ENCODE measurements around the gene VWA8. TPM values are rescaled to one million over a fixed set of nuclear protein-coding genes. Genes with fewer than 3 reads are reported as not detected.

VWA8 gene
- total RNA-seq, 1 experiment from 2014 or later: 21.4 TPM

- no peaks in the 10 kb centered on the region for H3K27me3 Mint-ChIP-seq (ENCODE audit: insufficient read depth, unreplicated experiment)
- peaks cover 18% of the 10 kb centered on the region for H3K36me3 Mint-ChIP-seq (ENCODE audit: insufficient read depth, unreplicated experiment)
- no TSS peak for BruUV-seq (replicated peaks)
- intact Hi-C loops (cut with micrococcal nuclease): no loop called here
- ChIA-PET POLR2A (interaction anchor here (0.6 kb wide), 1 partner anchor 249 kb away, joined by 4 read pairs; no protein-coding TSS in a partner anchor), CTCF (interaction anchor here (1.0 kb wide), 1 partner anchor 51 kb away, joined by 3 read pairs; no protein-coding TSS in a partner anchor)
- TF ChIP-seq CTCF (IDR thresholded peaks at IDR 0.05; ENCODE audit: unreplicated experiment): no peak
- no peaks in the 10 kb centered on the region for H3K9me3 Mint-ChIP-seq (ENCODE audit: unreplicated experiment)
- no peak for DNase-seq (ENCODE audit: unreplicated experiment)
- H3K4me3 Mint-ChIP-seq (ENCODE audit: unreplicated experiment): no peak overlapping the region
- peak overlapping the region; percentile 6 for H3K27ac Mint-ChIP-seq (ENCODE audit: low read depth, unreplicated experiment)
- H3K4me1 Mint-ChIP-seq (ENCODE audit: insufficient read depth, unreplicated experiment): peaks cover 18% of the 10 kb centered on the region
These were observed 364.7 kb downstream of the VWA8 start for GRCh38 chr13:41596190-41596589.

GRCh38 chr13:41595298-41595697 is 365.6 kb downstream of the VWA8 start:
- no TSS peak for BruUV-seq (replicated peaks)
- H3K9me3 Mint-ChIP-seq (ENCODE audit: unreplicated experiment): no peaks in the 10 kb centered on the region
- no peaks in the 10 kb centered on the region for H3K27me3 Mint-ChIP-seq (ENCODE audit: insufficient read depth, unreplicated experiment)
- ChIA-PET CTCF (interaction anchor here (1.0 kb wide), 1 partner anchor 52 kb away, joined by 3 read pairs; no protein-coding TSS in a partner anchor), POLR2A (no interaction called here)
- DNase-seq (ENCODE audit: unreplicated experiment): no peak
- no peak overlapping the region for H3K27ac Mint-ChIP-seq (ENCODE audit: low read depth, unreplicated experiment)
- intact Hi-C loops (cut with micrococcal nuclease): no loop called here
- no peak for TF ChIP-seq CTCF (IDR thresholded peaks at IDR 0.05; ENCODE audit: unreplicated experiment)
- peaks cover 12% of the 10 kb centered on the region for H3K36me3 Mint-ChIP-seq (ENCODE audit: insufficient read depth, unreplicated experiment)
- H3K4me3 Mint-ChIP-seq (ENCODE audit: unreplicated experiment): no peak overlapping the region
- peaks cover 23% of the 10 kb centered on the region for H3K4me1 Mint-ChIP-seq (ENCODE audit: insufficient read depth, unreplicated experiment)

- peak overlapping the region; percentile 96 for H3K27ac Mint-ChIP-seq (ENCODE audit: low read depth, unreplicated experiment)
- intact Hi-C loops (cut with micrococcal nuclease): no loop called here
- TF ChIP-seq CTCF (IDR thresholded peaks at IDR 0.05; ENCODE audit: unreplicated experiment): no peak
- no peak overlapping the region for H3K4me3 Mint-ChIP-seq (ENCODE audit: unreplicated experiment)
- no peak for DNase-seq (ENCODE audit: unreplicated experiment)
- ChIA-PET POLR2A (no interaction called here), CTCF (interaction anchor here (0.6 kb wide), 1 partner anchor 179 kb away, joined by 4 read pairs; no protein-coding TSS in a partner anchor)
- H3K4me1 Mint-ChIP-seq (ENCODE audit: insufficient read depth, unreplicated experiment): peaks cover 20% of the 10 kb centered on the region
- H3K27me3 Mint-ChIP-seq (ENCODE audit: insufficient read depth, unreplicated experiment): no peaks in the 10 kb centered on the region
- peaks cover 20% of the 10 kb centered on the region for H3K36me3 Mint-ChIP-seq (ENCODE audit: insufficient read depth, unreplicated experiment)
- no TSS peak for BruUV-seq (replicated peaks)
- no peaks in the 10 kb centered on the region for H3K9me3 Mint-ChIP-seq (ENCODE audit: unreplicated experiment)
These were observed 370.3 kb downstream of the VWA8 start for GRCh38 chr13:41590643-41591042.

- ChIA-PET POLR2A (interaction anchor here (1.5 kb wide), 1 partner anchor 14 kb away, joined by 8 read pairs; no protein-coding TSS in a partner anchor), CTCF (interaction anchor here (0.6 to 0.7 kb wide), 2 partner anchors 23 to 178 kb away, joined by 3 to 4 read pairs; no protein-coding TSS in a partner anchor)
- H3K36me3 Mint-ChIP-seq (ENCODE audit: insufficient read depth, unreplicated experiment): peaks cover 23% of the 10 kb centered on the region
- H3K4me3 Mint-ChIP-seq (ENCODE audit: unreplicated experiment): no peak overlapping the region
- TF ChIP-seq CTCF (IDR thresholded peaks at IDR 0.05; ENCODE audit: unreplicated experiment): no peak
- H3K9me3 Mint-ChIP-seq (ENCODE audit: unreplicated experiment): no peaks in the 10 kb centered on the region
- DNase-seq (ENCODE audit: unreplicated experiment): no peak
- peaks cover 20% of the 10 kb centered on the region for H3K4me1 Mint-ChIP-seq (ENCODE audit: insufficient read depth, unreplicated experiment)
- BruUV-seq (replicated peaks): no TSS peak
- no peaks in the 10 kb centered on the region for H3K27me3 Mint-ChIP-seq (ENCODE audit: insufficient read depth, unreplicated experiment)
- peak overlapping the region; percentile 96 for H3K27ac Mint-ChIP-seq (ENCODE audit: low read depth, unreplicated experiment)
- intact Hi-C loops (cut with micrococcal nuclease): no loop called here
These were observed 370.8 kb downstream of the VWA8 start for GRCh38 chr13:41590122-41590521.

All from MCF 10A (cell line).